T-helper 17 cell (primary cell): ENCODE results near the gene ADAMTS9. TPM values are rescaled to one million over a fixed set of nuclear protein-coding genes. Genes with fewer than 3 reads are reported as not detected.
A peak's percentile ranks its signal among the peaks of the same experiment; 100 is the strongest.

Experiments
- ATAC-seq: fragments of 150-1000 bp; cut with Tn5 transposase; 2 replicates; pipeline ENCODE4 v1.10.0; 2021; ENCODE audit warnings: mild to moderate bottlenecking, moderate library complexity
- DNase-seq, 3 donors: peaks; one replicate each; pipeline versions ENCODE4 v3.0.0 to v3.0.0-alpha.2; 2020 to 2021
- H3K9me3 ChIP-seq: one replicate; pipeline ENCODE4 v1.7.0; 2013; ENCODE audit warnings: low read length, mild to moderate bottlenecking; ENCODE audit not compliant: control insufficient read depth, poor library complexity, severe bottlenecking
- H3K27ac Mint-ChIP-seq: one replicate; pipeline ENCODE4 v1.8.0; 2022; ENCODE audit warnings: mild to moderate bottlenecking, moderate library complexity, mixed read lengths
- H3K27me3 Mint-ChIP-seq: one replicate; pipeline ENCODE4 v1.8.0; 2022; ENCODE audit warnings: mixed read lengths
- H3K36me3 Mint-ChIP-seq: one replicate; pipeline ENCODE4 v1.8.0; 2022; ENCODE audit warnings: low read depth, mixed read lengths
- H3K4me1 Mint-ChIP-seq: one replicate; pipeline ENCODE4 v1.8.0; 2022; ENCODE audit warnings: mild to moderate bottlenecking, mixed read lengths
- H3K4me3 Mint-ChIP-seq: one replicate; pipeline ENCODE4 v1.8.0; 2022; ENCODE audit warnings: mild to moderate bottlenecking, moderate library complexity, mixed read lengths
- total RNA-seq, 4 donors: library from RNA in 2 of 4; stranded (reverse) in 2 of 4; gene quantifications; one replicate each; pipeline ENCODE4 v1.2.3 and lab custom pipeline; 2022 to 2026

ADAMTS9 gene
- not detected for total RNA-seq
- total RNA-seq (lab: John Stamatoyannopoulos, UW): 0 reads per million in 2 donors

GRCh38 chr3:64687781-64688604, at the start of gene ADAMTS9:
TSS of gene ADAMTS9 (minus strand) at chr3:64688000. CDS start at chr3:64687657, 343 bp downstream.
- Mint-ChIP-seq H3K27ac (no peak within 1 kb of the TSS), H3K4me1 (peaks cover 8% of the 10 kb centered on the region), H3K27me3 (peaks cover 59% of the 10 kb centered on the region), H3K36me3 (peaks cover 4% of the 10 kb centered on the region), H3K4me3 (peak within 1 kb of the TSS; percentile 58)
- no peak for DNase-seq
- no peak for ATAC-seq
- H3K9me3 ChIP-seq: no peaks in the 10 kb centered on the region

DNA sequence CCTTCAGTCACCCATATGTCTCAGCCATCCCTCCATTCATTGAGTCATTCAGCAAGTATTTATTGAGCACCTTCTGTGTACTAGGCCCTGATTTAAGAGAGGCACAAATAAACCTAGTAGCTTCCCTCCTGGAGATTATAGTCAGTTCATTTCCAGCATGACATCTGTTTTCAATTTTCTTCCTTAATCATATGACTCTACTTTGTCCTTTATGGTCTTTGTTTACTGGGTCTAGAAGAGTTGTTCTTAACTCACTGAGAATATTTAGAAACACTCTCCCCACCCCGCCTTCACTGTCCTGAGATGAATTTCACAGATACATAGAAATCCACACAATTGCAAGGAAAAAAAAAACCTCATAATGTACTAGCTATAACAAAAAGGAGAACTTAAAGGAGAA, 44.8 kb upstream of the ADAMTS9 start:
- Mint-ChIP-seq H3K27ac (no peak overlapping the region), H3K36me3 (no peaks in the 10 kb centered on the region), H3K4me1 (no peaks in the 10 kb centered on the region), H3K4me3 (no peak overlapping the region), H3K27me3 (no peaks in the 10 kb centered on the region)
- ATAC-seq (no peak), DNase-seq (no peak)
- peaks cover 3% of the 10 kb centered on the region for H3K9me3 ChIP-seq

- H3K27me3 Mint-ChIP-seq: no peaks in the 10 kb centered on the region
Observed at GRCh38 chr3:64730681-64731080, 42.9 kb upstream of the ADAMTS9 start.

DNA sequence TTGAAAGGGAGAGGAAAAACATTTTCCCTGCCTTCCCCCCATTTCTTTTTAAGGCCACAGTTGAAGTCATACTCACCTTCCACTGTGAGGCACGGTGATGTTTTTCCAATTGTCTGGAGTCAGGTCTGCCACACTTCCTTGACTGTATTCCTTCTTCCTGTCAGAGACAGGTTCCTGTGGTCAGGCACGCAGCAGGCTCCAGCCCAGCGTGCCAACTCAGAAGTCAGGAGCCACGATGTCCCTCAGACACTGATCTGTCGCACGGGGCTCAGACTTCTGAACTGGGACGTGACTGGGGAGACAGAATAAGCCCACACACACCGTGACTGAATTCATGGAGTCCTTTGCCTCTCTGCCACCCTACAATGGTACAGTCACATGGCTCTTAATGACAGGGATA, 41.2 kb upstream of the ADAMTS9 start:
- H3K36me3 Mint-ChIP-seq: no peaks in the 10 kb centered on the region
- ATAC-seq: no peak
- no peaks in the 10 kb centered on the region for H3K27me3 Mint-ChIP-seq
- no peaks in the 10 kb centered on the region for H3K4me1 Mint-ChIP-seq
- peaks cover 3% of the 10 kb centered on the region for H3K9me3 ChIP-seq
- DNase-seq: no peak
- no peak overlapping the region for H3K4me3 Mint-ChIP-seq
- no peak overlapping the region for H3K27ac Mint-ChIP-seq

More at GRCh38 chr3:64730681-64731080, 42.9 kb upstream of the ADAMTS9 start:
- H3K27ac Mint-ChIP-seq: no peak overlapping the region
- DNase-seq: no peak
- H3K4me1 Mint-ChIP-seq: no peaks in the 10 kb centered on the region
- no peak overlapping the region for H3K4me3 Mint-ChIP-seq
- H3K9me3 ChIP-seq: peaks cover 3% of the 10 kb centered on the region
- ATAC-seq: no peak
- no peaks in the 10 kb centered on the region for H3K36me3 Mint-ChIP-seq

DNA sequence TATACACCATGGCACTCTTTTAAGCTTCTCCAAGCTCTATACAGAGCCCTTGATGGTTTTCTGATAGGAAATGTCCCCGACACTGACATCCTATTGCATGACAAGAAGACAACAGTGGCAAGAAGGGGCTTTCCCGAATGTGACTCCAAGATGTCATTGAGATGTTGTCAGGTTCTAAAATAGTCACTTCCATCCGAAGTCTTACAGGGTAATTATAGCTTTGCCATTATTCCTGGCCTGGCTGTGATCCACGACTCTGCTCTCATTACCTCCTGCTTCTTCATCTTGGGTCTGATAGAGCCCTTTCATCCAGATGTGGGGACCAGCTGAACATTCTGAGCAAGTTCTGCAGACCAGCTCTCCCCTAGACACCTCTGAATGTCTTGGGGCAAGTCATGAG, 40.6 kb upstream of the ADAMTS9 start:
- ATAC-seq: no peak
- no peaks in the 10 kb centered on the region for H3K36me3 Mint-ChIP-seq
- no peak overlapping the region for H3K4me3 Mint-ChIP-seq
- DNase-seq: no peak
- H3K27ac Mint-ChIP-seq: no peak overlapping the region
- peaks cover 3% of the 10 kb centered on the region for H3K9me3 ChIP-seq
- H3K4me1 Mint-ChIP-seq: no peaks in the 10 kb centered on the region
- no peaks in the 10 kb centered on the region for H3K27me3 Mint-ChIP-seq

DNA sequence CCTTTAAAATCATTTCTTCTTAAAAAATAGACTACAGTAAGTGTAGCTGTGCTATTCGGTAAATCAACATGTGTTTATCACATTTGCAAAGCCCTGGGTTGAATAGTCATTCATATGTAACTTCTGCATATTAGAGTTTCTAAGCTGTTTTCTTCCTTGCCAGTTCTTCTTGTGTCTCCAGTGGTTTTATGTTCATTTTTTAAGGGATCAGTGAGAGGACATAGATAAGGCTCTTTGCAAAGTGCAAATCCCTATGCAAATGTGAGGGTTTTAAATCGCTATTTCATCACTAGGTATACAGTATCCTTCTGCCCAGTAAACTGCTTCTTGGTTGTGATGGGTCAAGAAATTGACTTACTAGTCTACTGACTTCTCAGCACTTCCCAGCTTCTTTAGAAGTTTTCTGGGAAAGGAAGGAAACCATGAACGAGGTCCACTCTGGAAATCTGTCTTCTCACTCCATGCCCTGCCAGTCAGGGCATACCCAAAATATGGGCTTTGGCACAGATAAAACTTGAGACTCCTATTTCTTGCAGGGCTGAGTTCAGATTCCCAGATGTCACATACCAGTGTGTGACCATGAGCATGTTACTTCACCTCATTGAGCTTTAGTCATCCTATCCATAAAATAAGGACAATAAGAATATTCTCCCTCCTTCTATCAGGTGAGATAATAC, 38.8 kb upstream of the ADAMTS9 start:
- H3K27me3 Mint-ChIP-seq: no peaks in the 10 kb centered on the region
- no peaks in the 10 kb centered on the region for H3K4me1 Mint-ChIP-seq
- no peak for DNase-seq
- no peak overlapping the region for H3K4me3 Mint-ChIP-seq
- no peak for ATAC-seq
- no peak overlapping the region for H3K27ac Mint-ChIP-seq
- H3K36me3 Mint-ChIP-seq: no peaks in the 10 kb centered on the region
- peaks cover under 1% of the 10 kb centered on the region for H3K9me3 ChIP-seq

DNA sequence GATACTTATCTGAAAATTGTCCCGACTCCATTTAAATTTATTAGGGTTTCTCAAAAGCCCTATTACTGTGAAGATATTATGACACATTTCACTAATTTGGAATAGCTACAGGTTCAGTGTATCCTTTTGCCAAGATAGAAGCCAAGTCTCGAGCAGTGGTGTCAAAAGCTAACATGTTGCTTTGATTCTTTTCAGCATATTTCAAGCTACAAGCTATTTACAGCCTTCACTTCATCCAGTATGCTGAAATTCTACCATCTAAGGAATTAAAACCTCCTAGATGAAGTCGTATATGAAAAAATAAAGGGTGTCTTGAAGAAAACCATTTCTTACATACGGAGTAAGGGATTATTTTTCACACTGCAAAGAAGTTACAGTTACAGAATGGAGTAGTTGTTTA, 31.2 kb upstream of the ADAMTS9 start:
- no peaks in the 10 kb centered on the region for H3K27me3 Mint-ChIP-seq
- H3K4me3 Mint-ChIP-seq: no peak overlapping the region
- H3K9me3 ChIP-seq: no peaks in the 10 kb centered on the region
- no peak overlapping the region for H3K27ac Mint-ChIP-seq
- no peaks in the 10 kb centered on the region for H3K4me1 Mint-ChIP-seq
- ATAC-seq (no peak), DNase-seq (no peak)
- peaks cover 2% of the 10 kb centered on the region for H3K36me3 Mint-ChIP-seq

GRCh38 chr3:64717872-64718613, 30.2 kb upstream of the ADAMTS9 start:
- H3K4me1 Mint-ChIP-seq: no peaks in the 10 kb centered on the region
- no peak overlapping the region for H3K4me3 Mint-ChIP-seq
- H3K9me3 ChIP-seq: no peaks in the 10 kb centered on the region
- H3K36me3 Mint-ChIP-seq: peaks cover 2% of the 10 kb centered on the region
- H3K27me3 Mint-ChIP-seq: no peaks in the 10 kb centered on the region
- ATAC-seq (no peak), DNase-seq (no peak)
- H3K27ac Mint-ChIP-seq: no peak overlapping the region

DNA sequence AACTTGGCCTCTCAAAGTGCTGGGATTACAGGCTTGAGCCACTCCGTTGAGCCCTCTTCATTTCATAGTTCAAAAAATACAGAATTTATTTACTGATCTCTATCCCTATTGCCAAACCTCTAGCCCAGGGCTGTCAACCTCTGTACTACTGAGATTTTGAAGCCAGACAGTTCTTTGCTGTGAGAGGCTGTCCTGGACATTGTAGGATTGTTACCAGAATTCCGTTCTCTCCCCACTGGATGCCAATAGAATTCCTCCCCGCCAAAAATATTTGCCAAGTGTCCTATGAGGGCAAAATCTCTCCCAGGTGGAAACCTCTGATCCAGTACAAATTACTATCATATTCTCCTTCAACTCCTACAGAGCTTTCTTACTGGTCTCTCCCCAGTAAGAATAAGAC, 29.6 kb upstream of the ADAMTS9 start:
- Mint-ChIP-seq H3K27me3 (no peaks in the 10 kb centered on the region), H3K4me3 (no peak overlapping the region), H3K27ac (no peak overlapping the region), H3K4me1 (no peaks in the 10 kb centered on the region), H3K36me3 (peaks cover 2% of the 10 kb centered on the region)
- ATAC-seq (no peak), DNase-seq (no peak)
- no peaks in the 10 kb centered on the region for H3K9me3 ChIP-seq

- Mint-ChIP-seq H3K27me3 (no peaks in the 10 kb centered on the region), H3K4me3 (no peak overlapping the region), H3K27ac (no peak overlapping the region), H3K4me1 (no peaks in the 10 kb centered on the region), H3K36me3 (peaks cover 2% of the 10 kb centered on the region)
- H3K9me3 ChIP-seq: no peaks in the 10 kb centered on the region
- ATAC-seq (no peak), DNase-seq (no peak)
Observed at GRCh38 chr3:64716110-64716710, 28.4 kb upstream of the ADAMTS9 start.

- Mint-ChIP-seq H3K27me3 (no peaks in the 10 kb centered on the region), H3K36me3 (peaks cover 2% of the 10 kb centered on the region), H3K27ac (no peak overlapping the region), H3K4me1 (no peaks in the 10 kb centered on the region), H3K4me3 (no peak overlapping the region)
- DNase-seq (no peak), ATAC-seq (no peak)
- H3K9me3 ChIP-seq: no peaks in the 10 kb centered on the region
Observed at GRCh38 chr3:64715211-64715982, 27.6 kb upstream of the ADAMTS9 start.

- no peaks in the 10 kb centered on the region for H3K9me3 ChIP-seq
- DNase-seq (no peak), ATAC-seq (no peak)
- no peaks in the 10 kb centered on the region for H3K36me3 Mint-ChIP-seq
- H3K27me3 Mint-ChIP-seq: no peaks in the 10 kb centered on the region
- no peaks in the 10 kb centered on the region for H3K4me1 Mint-ChIP-seq
- no peak overlapping the region for H3K27ac Mint-ChIP-seq
- no peak overlapping the region for H3K4me3 Mint-ChIP-seq
Observed at GRCh38 chr3:64708456-64708855, 20.7 kb upstream of the ADAMTS9 start.
